Choroid plexus epithelial cell (primary cell): ENCODE measurements around the gene CXXC5.

Experiments
- DNase-seq: peaks from one replicate; pipeline ENCODE4 v3.0.0-alpha.2; 2010; ENCODE audit warnings: low read depth
- H3K4me3 ChIP-seq: 2 replicates; pipeline ENCODE4 v1.5.1; 2011; ENCODE audit warnings: low read depth, mild to moderate bottlenecking, control low read depth, low read length, moderate library complexity
- TF ChIP-seq, protein P1 (sequence below): conservative IDR thresholded peaks from 2 replicates; pipeline ENCODE4 v1.5.1; 2011; ENCODE audit warnings: low read depth, mild to moderate bottlenecking, control low read depth, inconsistent platforms, low read length, moderate library complexity

Gene CXXC5

DNA sequence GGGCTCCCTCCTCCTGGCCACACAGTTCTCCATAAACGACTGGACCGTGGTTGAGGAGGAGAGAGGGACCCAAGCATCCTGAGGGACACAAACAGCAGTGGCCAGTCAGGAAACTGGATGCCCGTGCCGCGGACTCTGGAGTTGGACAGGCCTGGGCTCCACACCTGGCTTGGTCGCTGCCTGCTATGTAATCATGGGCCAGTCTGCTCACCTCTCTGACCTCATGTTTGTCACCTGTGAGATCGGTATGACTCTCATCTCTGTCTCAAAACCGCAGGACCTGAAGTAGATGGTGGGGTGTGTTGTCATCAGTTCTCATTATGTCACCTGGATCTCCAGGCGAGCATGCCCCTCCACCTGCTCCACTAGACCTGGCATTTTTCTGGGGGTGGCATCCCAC, 14.5 kb downstream of the CXXC5 start:
- TF ChIP-seq, protein P1, sequence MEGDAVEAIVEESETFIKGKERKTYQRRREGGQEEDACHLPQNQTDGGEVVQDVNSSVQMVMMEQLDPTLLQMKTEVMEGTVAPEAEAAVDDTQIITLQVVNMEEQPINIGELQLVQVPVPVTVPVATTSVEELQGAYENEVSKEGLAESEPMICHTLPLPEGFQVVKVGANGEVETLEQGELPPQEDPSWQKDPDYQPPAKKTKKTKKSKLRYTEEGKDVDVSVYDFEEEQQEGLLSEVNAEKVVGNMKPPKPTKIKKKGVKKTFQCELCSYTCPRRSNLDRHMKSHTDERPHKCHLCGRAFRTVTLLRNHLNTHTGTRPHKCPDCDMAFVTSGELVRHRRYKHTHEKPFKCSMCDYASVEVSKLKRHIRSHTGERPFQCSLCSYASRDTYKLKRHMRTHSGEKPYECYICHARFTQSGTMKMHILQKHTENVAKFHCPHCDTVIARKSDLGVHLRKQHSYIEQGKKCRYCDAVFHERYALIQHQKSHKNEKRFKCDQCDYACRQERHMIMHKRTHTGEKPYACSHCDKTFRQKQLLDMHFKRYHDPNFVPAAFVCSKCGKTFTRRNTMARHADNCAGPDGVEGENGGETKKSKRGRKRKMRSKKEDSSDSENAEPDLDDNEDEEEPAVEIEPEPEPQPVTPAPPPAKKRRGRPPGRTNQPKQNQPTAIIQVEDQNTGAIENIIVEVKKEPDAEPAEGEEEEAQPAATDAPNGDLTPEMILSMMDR = no peak
- no peak overlapping the region for H3K4me3 ChIP-seq
- DNase-seq = no peak

DNA sequence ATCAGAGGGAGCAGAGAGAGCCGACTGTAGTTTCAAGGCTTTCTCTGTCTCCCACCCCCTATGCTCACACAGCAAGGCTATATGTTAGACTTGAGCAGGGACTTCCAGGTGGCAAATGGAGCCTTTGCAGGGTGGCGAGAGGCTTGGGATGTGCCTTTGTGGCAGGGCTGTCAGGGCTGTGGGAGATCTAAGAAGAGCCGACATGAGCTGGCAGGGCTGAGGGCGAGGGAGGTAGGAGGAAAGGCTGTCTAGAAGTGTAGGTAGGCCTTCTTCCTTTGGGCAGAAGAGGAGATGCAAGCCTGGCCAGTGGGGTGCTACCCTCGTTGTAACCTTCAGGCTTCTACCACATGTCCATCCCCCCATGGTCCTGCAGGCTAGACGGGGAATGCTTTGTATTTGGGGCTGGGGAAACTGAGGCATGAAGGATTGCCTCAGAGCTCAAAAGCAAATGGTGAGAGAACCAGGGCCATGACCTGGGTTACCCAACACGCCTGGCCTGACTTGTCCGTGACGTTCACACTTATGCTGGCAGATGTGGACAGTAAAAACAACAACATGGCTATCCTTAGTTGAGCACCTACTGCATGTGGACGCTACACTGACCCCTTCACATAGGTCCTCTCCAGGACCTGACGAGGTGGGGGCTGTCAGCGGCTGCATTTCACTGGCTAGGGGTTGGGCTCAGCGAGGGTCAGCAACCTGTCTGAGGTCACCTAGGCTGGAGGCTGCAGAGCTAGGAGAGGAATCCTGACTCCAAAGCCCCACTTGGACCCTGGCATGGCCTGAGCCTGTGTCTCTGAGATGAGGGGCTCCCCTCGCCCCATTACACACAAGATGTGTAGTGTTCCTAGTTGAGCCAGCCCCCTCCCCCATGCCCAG, 15.3 kb downstream of the CXXC5 start:
- H3K4me3 ChIP-seq = no peak overlapping the region
- TF ChIP-seq, protein P1 = no peak
- DNase-seq = no peak

DNA sequence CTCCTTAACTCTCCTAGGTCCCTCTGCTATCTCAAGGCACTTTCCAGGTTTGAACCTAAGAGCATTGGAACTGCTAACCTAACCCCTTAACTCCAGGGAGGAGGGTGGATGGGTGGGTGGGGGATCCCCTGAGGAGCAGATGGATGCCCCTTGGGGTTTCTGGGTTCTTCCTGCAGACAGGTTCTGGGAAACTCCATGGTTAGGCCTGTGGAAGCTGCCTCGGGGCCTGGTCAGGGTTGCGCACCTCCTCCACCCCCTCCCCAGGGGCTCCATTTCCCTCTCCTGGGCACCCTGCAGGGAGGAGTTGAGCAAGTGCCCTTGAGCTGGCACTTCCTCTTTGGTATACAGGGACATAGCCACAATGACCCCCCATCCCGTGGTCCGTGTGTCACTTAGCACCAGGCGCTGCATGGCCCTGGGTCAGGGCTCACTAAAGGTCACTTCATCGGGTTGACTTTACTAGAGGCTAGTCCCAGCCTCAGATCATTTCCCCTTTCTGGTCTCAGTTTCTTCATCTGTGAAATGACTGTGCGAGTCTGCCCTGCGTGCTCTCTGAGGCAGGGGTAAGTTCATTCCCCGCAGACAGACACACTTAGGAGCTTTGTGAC, 16.0 kb downstream of the CXXC5 start:
- TF ChIP-seq, protein P1 = no peak
- no peak for DNase-seq
- H3K4me3 ChIP-seq = no peak overlapping the region

DNA sequence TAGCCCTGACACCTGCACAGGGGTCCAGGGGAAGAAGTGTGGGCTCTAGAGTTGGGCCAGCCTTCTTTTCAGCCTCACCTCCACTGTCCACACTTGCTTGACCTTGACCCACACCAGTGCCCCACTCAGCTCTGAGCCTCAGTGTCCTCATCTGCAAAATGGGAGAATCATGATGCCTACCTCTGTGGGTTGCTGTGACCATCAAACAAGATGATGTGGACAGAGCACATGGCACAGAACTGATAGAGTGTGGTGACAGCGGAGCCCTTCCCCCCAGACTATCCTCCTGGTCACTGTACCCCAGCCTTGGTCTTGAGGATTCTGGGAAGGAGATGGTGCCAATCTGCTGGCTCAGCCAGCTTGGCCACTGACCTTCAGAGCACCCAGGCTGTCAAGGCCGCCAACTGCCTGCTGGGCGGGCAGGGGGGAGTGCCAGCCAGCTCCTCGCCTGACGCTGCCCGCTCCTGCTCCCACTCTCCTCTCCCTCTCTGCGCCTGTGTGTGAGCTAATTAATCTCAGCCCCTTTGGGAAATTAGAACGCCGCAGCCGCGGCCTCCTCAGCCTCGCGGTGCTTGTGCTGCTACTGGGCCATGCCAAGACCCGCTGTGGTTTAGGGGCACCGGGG, 16.7 kb downstream of the CXXC5 start:
- no peak for DNase-seq
- TF ChIP-seq, protein P1 = no peak
- no peak overlapping the region for H3K4me3 ChIP-seq

DNA sequence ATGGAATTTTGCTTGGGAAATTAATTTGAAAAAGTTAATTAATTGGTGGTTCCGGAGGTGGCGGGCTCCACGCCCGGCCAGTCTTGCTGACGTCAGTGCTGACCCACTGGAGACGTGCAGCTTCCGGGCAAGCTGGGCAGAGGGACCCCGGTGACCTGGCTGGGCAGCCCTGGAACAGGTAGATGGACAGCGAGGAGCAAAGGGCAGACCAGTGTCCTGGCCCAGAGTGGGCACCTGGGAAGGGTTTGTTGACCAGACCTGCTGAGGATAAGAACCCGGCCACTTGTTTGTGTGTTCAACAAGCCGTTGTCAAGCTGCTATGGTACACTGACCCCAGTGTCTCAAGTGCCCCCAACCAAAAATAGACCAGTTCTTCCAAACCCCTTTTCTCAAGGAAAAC, 17.5 kb downstream of the CXXC5 start:
- DNase-seq = no peak
- H3K4me3 ChIP-seq = no peak overlapping the region
- TF ChIP-seq, protein P1 = no peak

DNA sequence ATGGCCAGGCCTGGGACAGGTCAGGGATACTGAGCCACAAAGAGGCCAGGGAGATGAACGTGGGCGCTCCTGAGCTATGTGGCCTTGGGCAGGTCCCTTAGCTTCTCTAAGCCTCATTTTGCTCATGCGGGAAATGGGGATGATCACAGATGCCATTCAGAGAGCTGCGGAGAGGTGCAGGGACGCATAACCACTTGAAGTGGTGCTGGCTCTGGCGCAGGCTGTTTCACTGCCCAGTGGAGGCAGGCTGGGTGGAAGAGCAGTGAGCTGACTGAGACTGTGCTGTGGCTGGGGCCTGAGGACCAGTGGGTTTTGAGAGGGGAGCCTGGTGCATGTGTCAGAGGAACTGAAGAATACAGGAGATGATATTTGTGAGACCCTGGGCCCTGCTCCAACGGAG, 18.4 kb downstream of the CXXC5 start:
- H3K4me3 ChIP-seq = no peak overlapping the region
- DNase-seq = no peak
- TF ChIP-seq, protein P1 = no peak
